Measurements from ENCODE around the gene EDDM3A. TPM values are rescaled to one million over a fixed set of nuclear protein-coding genes. Genes with fewer than 3 reads are reported as not detected.

The EDDM3A gene
- total and polyA plus RNA-seq, 2 experiments from 2014 or later: not detected

DNA sequence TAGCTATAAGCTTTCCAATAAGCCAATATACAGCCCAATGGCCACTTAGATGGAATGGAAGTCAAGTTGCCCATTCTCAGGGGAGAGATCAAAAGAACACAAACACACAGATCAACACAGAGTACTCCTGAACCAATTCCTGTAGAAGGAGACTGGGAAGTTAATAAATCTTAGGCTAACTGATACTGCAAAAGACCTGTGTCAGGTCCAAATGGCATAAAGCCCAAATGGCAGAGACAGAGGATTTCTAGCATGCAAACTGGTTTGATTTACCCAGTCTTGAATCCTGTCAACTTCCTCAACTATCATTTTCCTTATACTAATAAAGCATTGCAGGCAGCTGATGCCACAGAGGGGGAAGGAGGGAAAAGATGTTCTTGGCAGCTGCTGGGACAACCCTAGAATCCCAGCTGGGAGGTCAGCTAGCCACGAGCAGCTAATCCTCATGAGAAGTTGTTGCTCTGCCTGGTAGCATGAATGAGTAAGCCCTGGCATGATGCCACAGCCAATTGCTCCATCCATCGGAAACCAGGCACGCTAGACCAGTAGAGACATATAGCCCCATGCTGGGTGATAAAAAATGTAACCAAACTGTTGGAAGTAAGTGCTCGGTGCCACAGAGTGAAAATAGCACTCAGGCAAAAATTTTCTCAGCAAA is 31.0 kb upstream of the EDDM3A start (continued):
- TF ChIP-seq, protein P1, sequence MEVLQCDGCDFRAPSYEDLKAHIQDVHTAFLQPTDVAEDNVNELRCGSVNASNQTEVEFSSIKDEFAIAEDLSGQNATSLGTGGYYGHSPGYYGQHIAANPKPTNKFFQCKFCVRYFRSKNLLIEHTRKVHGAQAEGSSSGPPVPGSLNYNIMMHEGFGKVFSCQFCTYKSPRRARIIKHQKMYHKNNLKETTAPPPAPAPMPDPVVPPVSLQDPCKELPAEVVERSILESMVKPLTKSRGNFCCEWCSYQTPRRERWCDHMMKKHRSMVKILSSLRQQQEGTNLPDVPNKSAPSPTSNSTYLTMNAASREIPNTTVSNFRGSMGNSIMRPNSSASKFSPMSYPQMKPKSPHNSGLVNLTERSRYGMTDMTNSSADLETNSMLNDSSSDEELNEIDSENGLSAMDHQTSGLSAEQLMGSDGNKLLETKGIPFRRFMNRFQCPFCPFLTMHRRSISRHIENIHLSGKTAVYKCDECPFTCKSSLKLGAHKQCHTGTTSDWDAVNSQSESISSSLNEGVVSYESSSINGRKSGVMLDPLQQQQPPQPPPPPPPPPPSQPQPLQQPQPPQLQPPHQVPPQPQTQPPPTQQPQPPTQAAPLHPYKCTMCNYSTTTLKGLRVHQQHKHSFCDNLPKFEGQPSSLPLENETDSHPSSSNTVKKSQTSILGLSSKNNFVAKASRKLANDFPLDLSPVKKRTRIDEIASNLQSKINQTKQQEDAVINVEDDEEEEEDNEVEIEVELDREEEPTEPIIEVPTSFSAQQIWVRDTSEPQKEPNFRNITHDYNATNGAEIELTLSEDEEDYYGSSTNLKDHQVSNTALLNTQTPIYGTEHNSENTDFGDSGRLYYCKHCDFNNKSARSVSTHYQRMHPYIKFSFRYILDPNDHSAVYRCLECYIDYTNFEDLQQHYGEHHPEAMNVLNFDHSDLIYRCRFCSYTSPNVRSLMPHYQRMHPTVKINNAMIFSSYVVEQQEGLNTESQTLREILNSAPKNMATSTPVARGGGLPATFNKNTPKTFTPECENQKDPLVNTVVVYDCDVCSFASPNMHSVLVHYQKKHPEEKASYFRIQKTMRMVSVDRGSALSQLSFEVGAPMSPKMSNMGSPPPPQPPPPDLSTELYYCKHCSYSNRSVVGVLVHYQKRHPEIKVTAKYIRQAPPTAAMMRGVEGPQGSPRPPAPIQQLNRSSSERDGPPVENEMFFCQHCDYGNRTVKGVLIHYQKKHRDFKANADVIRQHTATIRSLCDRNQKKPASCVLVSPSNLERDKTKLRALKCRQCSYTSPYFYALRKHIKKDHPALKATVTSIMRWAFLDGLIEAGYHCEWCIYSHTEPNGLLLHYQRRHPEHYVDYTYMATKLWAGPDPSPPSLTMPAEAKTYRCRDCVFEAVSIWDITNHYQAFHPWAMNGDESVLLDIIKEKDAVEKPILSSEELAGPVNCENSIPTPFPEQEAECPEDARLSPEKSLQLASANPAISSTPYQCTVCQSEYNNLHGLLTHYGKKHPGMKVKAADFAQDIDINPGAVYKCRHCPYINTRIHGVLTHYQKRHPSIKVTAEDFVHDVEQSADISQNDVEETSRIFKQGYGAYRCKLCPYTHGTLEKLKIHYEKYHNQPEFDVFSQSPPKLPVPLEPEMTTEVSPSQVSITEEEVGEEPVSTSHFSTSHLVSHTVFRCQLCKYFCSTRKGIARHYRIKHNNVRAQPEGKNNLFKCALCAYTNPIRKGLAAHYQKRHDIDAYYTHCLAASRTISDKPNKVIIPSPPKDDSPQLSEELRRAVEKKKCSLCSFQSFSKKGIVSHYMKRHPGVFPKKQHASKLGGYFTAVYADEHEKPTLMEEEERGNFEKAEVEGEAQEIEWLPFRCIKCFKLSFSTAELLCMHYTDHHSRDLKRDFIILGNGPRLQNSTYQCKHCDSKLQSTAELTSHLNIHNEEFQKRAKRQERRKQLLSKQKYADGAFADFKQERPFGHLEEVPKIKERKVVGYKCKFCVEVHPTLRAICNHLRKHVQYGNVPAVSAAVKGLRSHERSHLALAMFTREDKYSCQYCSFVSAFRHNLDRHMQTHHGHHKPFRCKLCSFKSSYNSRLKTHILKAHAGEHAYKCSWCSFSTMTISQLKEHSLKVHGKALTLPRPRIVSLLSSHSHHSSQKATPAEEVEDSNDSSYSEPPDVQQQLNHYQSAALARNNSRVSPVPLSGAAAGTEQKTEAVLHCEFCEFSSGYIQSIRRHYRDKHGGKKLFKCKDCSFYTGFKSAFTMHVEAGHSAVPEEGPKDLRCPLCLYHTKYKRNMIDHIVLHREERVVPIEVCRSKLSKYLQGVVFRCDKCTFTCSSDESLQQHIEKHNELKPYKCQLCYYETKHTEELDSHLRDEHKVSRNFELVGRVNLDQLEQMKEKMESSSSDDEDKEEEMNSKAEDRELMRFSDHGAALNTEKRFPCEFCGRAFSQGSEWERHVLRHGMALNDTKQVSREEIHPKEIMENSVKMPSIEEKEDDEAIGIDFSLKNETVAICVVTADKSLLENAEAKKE (CRISPR knock-in tag; IDR thresholded peaks at IDR 0.05): no peak
- TF ChIP-seq JUNB (IDR thresholded peaks at IDR 0.05; ENCODE audit: unreplicated experiment): no peak
- TF ChIP-seq NANOG (IDR thresholded peaks at IDR 0.05; ENCODE audit: borderline replicate concordance): no peak
- no peak for TF ChIP-seq ZNF114 (CRISPR knock-in tag; IDR thresholded peaks at IDR 0.05)
- TF ChIP-seq EZH2phosphoT487 (IDR thresholded peaks at IDR 0.05; ENCODE audit: unreplicated experiment): no peak

DNA sequence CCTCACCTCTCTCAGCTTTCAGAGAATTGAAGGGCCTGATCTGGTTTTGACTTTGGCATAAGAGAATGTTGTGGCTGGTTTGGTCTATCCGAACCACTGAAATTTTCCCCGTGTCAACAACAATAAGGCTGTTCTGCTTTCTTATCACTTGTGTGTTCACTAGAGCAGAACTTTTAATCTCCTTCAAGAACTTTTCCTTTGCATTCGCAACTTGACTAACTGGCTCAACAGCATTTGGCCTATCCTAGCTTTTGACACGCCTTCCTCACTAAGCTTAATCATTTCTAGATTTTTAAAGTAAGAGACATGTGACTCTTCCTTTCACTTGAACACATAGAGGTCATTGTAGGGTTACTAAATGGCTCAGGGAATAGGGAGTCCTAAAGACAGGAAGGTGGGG is 25.9 kb upstream of the EDDM3A start:
- Mint-ChIP-seq H3K27me3 (ENCODE audit: insufficient read depth, low read depth, poor library complexity) (peaks cover 6% of the 10 kb centered on the region), H3K4me1 (no peaks in the 10 kb centered on the region; the same call in 2 of the 3 replicates), H3K4me3 (no peak overlapping the region), H3K36me3 (ENCODE audit: low read depth) (peaks cover 5% of the 10 kb centered on the region; the same call in 2 of the 3 replicates), H3K9me3 (peaks cover 12% of the 10 kb centered on the region; the same call in 2 of the 3 replicates), H3K27ac (no peak overlapping the region)
- ATAC-seq (no peak), DNase-seq (ENCODE audit: low spot score) (no peak)
- Histone ChIP-seq H3K27ac (ENCODE audit: low read depth) (no peak overlapping the region), H3K9me2 (ENCODE audit: insufficient read depth) (peaks cover 8% of the 10 kb centered on the region; the same call in 1 of the 2 replicates), H2AFZ (no peak overlapping the region), H3K79me2 (replicated peaks; ENCODE audit: insufficient read depth) (no peaks in the 10 kb centered on the region), H3F3A (replicated peaks; ENCODE audit: low read depth) (no peaks in the 10 kb centered on the region), H3K36me3 (ENCODE audit: insufficient read depth) (no peaks in the 10 kb centered on the region), H3K4me3 (no peak overlapping the region), H4K20me1 (replicated peaks; ENCODE audit: insufficient read depth) (no peaks in the 10 kb centered on the region), H3K27me3 (ENCODE audit: insufficient read depth) (peaks cover 18% of the 10 kb centered on the region; the same call in 1 of the 2 replicates), H3K4me2 (no peak overlapping the region), H3K4me1 (ENCODE audit: insufficient read depth) (no peaks in the 10 kb centered on the region)
- TF ChIP-seq, protein P1 (CRISPR knock-in tag; IDR thresholded peaks at IDR 0.05): no peak
